Bronchial epithelial cell (primary cell): ENCODE results near the gene CARMIL1. TPM values are rescaled to one million over a fixed set of nuclear protein-coding genes. Genes with fewer than 3 reads are reported as not detected.

Source experiments
- DNase-seq: peaks from one replicate; pipeline ENCODE4 v3.0.0-alpha.2; 2010; ENCODE audit warnings: low read depth
- FAIRE-seq: peaks from 2 replicates; lab custom pipeline; 2011; peaks lifted over from hg19 to GRCh38; lab: Jason Lieb, UNC
- H3K27me3 ChIP-seq: 2 replicates; pipeline ENCODE4 v1.5.1; 2011; ENCODE audit warnings: low read length; ENCODE audit not compliant: control insufficient read depth, insufficient read depth
- H3K36me3 ChIP-seq: 2 replicates; pipeline ENCODE4 v1.5.1; 2011; ENCODE audit warnings: low read length; ENCODE audit not compliant: control insufficient read depth, insufficient read depth
- H3K4me3 ChIP-seq: 2 replicates; pipeline ENCODE4 v1.5.1; 2011; ENCODE audit warnings: mild to moderate bottlenecking, low read depth, low read length, control low read depth
- total RNA-seq: library from RNA; depleted of rRNA; stranded (reverse); fragments of >200 nt; gene quantifications from 2 replicates; pipeline ENCODE4 v1.2.1, GENCODE V29; 2014
- TF ChIP-seq, protein P1 (sequence below): IDR thresholded peaks from 2 replicates; pipeline ENCODE4 v1.5.1; 2011; ENCODE audit warnings: mild to moderate bottlenecking, moderate library complexity, low read length, control low read depth, inconsistent platforms; ENCODE audit not compliant: insufficient read depth, severe bottlenecking

The CARMIL1 gene
- total RNA-seq, 1 donor from 2014 or later, result 12.1 TPM

DNA sequence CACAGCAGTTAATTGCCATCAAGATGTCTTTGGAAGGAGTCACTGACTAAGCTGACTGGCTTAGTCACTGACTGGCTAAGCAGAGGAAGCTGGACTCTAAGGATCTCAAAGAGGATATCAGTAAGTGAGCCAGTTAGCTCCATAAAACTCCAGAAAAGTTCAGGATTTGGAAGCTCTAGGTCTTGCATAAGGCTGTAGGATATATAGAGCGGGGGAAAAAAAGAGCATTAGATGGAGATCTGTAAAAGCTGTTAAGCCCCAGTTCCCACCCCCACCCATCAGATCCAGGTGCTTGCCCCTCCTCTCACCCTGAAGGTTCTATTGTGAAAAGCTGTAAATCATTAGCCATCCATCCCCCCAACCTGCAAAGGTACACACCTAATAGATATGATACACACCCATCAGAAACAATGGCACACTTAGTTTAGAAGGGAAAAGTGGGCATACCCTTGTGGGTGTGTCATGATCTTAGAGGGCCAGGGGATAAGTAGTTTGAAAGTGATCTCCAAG, 32.2 kb downstream of the CARMIL1 start:
- DNase-seq, result peak; percentile 73
- no peaks in the 10 kb centered on the region for H3K27me3 ChIP-seq
- no peak overlapping the region for H3K4me3 ChIP-seq
- TF ChIP-seq, protein P1, sequence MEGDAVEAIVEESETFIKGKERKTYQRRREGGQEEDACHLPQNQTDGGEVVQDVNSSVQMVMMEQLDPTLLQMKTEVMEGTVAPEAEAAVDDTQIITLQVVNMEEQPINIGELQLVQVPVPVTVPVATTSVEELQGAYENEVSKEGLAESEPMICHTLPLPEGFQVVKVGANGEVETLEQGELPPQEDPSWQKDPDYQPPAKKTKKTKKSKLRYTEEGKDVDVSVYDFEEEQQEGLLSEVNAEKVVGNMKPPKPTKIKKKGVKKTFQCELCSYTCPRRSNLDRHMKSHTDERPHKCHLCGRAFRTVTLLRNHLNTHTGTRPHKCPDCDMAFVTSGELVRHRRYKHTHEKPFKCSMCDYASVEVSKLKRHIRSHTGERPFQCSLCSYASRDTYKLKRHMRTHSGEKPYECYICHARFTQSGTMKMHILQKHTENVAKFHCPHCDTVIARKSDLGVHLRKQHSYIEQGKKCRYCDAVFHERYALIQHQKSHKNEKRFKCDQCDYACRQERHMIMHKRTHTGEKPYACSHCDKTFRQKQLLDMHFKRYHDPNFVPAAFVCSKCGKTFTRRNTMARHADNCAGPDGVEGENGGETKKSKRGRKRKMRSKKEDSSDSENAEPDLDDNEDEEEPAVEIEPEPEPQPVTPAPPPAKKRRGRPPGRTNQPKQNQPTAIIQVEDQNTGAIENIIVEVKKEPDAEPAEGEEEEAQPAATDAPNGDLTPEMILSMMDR, result no peak
- no peaks in the 10 kb centered on the region for H3K36me3 ChIP-seq
- FAIRE-seq, result no peak

DNA sequence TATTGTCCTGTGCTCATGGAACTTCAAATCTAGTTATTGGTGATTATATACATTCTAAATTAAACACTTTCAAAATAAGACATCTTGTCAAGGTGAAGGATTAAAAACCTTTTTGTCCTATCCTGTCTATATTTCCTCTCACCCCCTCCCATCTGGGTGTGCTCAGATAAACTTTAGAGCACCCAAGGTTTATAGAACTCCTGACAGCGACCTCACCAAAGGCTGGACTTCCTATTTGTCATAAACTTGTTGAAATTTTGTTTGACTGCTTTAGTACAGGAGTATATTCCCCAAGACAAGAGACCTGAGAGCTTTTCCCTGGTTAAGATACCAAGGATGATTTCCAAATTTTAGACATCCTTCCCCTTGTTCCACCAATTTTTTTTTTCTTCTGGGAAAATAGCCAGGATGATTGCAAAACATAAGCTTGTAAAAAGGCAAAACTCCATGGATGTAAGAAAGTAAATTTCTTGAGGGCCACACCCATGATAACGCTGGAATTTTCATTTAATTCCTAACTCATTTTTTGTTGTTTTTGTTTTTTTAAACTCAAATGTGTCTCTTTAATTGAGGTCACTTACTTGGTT, 33.0 kb downstream of the CARMIL1 start:
- Histone ChIP-seq H3K36me3 (no peaks in the 10 kb centered on the region), H3K27me3 (no peaks in the 10 kb centered on the region), H3K4me3 (no peak overlapping the region)
- DNase-seq (peak; percentile 26), FAIRE-seq (no peak)
- TF ChIP-seq, protein P1, result no peak

DNA sequence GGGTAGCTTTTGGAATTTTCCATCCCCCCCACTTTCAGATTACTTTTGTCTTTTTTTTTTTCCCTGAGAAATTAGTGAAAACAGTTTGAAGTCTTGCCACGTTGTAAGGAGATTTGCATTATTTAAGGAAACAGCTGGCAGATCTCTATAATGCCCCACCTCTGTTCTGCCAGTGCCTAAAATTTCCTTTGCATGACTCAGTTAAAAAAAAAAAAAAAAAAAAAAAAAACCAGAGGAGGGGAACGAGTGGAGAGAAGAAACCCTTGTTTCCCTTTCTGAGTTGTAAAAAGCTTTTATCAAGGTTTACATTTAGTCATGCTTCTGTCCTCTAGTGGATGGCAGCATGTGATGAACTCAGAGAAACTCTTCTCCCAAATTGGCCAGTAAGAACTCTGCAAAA, 33.5 kb downstream of the CARMIL1 start:
- Histone ChIP-seq H3K36me3 (no peaks in the 10 kb centered on the region), H3K27me3 (no peaks in the 10 kb centered on the region), H3K4me3 (no peak overlapping the region)
- FAIRE-seq, result no peak
- peak; percentile 76 for DNase-seq
- TF ChIP-seq, protein P1, result no peak

DNA sequence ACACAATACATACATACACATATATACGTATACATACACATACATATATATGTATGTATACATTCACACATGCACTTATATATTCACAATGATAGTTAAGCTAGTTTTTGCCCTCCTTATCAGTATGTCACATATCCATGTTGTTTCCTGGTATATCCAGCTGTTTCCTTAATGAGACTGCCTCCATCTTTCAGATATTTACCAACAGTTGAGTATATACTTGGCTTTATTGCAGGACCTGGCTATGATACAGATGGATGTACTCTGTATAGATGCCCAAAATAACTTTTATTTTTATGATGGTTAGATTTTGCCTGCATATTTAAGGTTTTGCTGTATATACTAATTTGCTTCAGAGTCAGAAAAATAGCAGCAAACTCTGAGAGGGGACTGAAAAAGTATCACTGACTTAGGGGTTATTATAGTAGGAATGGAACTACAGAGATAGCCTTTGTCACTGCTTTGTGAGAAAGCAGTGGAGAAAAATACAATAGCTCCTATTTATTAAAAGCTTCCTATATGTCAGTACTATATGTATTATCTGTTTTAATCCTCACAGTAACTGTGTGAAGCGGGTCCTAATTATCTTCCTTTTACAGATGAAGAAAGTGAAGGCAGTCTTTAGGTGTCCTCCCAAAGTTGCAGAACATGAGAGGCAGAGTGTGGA, 35.5 kb downstream of the CARMIL1 start:
- no peaks in the 10 kb centered on the region for H3K36me3 ChIP-seq
- DNase-seq, result no peak
- no peak for FAIRE-seq
- H3K4me3 ChIP-seq, result no peak overlapping the region
- no peaks in the 10 kb centered on the region for H3K27me3 ChIP-seq
- TF ChIP-seq, protein P1, result no peak

DNA sequence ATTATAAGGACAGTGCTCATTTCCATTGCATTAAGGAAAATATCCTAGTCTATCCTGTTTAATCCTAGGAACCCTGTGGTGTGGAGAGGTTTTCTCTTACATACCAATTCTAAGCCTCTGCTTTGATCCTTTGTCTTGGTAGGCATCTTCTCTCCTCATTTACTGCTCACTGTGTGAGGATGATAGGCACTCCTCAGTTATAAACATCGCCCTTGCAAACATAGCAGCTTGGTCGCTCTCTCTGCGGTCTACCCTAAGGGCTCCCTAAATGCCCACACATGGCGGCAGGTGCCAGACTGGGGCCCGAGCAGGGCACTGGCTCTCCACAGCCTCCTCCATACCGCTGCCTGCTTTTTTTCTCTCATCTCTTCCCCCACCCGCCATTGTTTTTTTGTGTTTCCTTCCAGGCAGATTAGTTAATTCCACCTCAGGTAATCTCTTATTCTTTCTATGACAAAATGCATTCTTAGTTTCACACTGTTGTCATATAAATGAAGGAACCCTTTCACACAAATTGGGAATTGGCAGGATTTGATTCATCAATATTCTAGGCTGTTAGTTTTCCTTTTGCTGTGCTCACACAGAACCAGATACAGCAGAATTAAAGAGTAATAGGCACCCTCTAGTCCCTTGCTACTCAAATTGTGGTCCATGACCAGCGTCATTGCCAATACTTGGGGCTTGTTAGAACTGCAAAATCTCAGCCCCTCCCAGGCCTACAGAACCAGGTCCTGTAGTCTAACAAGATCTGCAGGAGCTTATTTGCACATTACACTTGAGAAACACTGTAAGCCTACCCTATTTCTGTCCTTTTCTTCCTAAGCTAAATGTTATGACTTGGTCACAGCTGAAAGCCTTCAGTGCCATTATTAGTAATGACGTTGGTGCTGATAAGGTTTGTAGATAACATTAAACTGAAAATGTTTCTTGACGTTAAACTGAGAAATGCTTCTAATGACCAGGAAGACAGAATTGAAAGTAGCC, 36.3 kb downstream of the CARMIL1 start:
- TF ChIP-seq, protein P1, result no peak
- DNase-seq (no peak), FAIRE-seq (peak; percentile 7)
- H3K4me3 ChIP-seq, result no peak overlapping the region
- no peaks in the 10 kb centered on the region for H3K27me3 ChIP-seq
- H3K36me3 ChIP-seq, result no peaks in the 10 kb centered on the region
